Activated naive CD4-positive, alpha-beta T cell treated with anti-CD3 and anti-CD28 coated beads, Interleukin-2, amount 50 U/mL, for 24 hours (primary cell): ENCODE data around the gene TGFB1I1.
"Not testable (repeated sequence)": the region's sequence is repeated elsewhere in the genome, so short reads cannot be mapped to it uniquely, and the experiment has no call there.

Experiments used
- H3K27ac Mint-ChIP-seq: one replicate; pipeline ENCODE4 v1.8.0; 2021; ENCODE audit warnings: mild to moderate bottlenecking, mixed read lengths
- H3K27me3 Mint-ChIP-seq: one replicate; pipeline ENCODE4 v1.8.0; 2021; ENCODE audit warnings: mixed read lengths
- H3K36me3 Mint-ChIP-seq: one replicate; pipeline ENCODE4 v1.8.0; 2021; ENCODE audit warnings: mixed read lengths
- H3K4me1 Mint-ChIP-seq: one replicate; pipeline ENCODE4 v1.8.0; 2021; ENCODE audit warnings: mixed read lengths
- H3K4me3 Mint-ChIP-seq: one replicate; pipeline ENCODE4 v1.8.0; 2021; ENCODE audit warnings: mild to moderate bottlenecking, mixed read lengths
- H3K9me3 Mint-ChIP-seq: one replicate; pipeline ENCODE4 v1.8.0; 2021; ENCODE audit warnings: mixed read lengths

The TGFB1I1 gene

GRCh38 chr16:31474773-31475738 lies 3.1 kb downstream of the TGFB1I1 start:
- H3K36me3 Mint-ChIP-seq, result no peaks in the 10 kb centered on the region
- H3K4me1 Mint-ChIP-seq, result peaks cover 20% of the 10 kb centered on the region
- H3K4me3 Mint-ChIP-seq, result no peak overlapping the region
- H3K27me3 Mint-ChIP-seq, result peaks cover 16% of the 10 kb centered on the region
- H3K9me3 Mint-ChIP-seq, result no peaks in the 10 kb centered on the region
- no peak overlapping the region for H3K27ac Mint-ChIP-seq

DNA sequence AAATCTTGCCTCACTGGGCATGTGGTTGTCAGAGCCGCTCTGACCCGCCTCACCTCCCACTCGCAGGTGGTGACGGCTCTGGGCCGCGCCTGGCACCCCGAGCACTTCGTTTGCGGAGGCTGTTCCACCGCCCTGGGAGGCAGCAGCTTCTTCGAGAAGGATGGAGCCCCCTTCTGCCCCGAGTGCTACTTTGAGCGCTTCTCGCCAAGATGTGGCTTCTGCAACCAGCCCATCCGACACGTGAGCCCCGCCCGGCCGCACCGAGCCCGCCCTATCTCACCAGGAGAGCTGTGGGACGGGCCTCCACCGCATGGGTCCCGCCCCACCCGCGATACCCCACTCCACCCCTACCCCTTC lies 4.0 kb downstream of the TGFB1I1 start:
- Mint-ChIP-seq H3K27ac (no peak overlapping the region), H3K36me3 (no peaks in the 10 kb centered on the region), H3K4me3 (peak overlapping the region; percentile 77), H3K4me1 (peaks cover 20% of the 10 kb centered on the region), H3K27me3 (peaks cover 16% of the 10 kb centered on the region), H3K9me3 (no peaks in the 10 kb centered on the region)

GRCh38 chr16:31476303-31477219 lies 4.6 kb downstream of the TGFB1I1 start:
- H3K4me3 Mint-ChIP-seq, result peak overlapping the region; percentile 77
- peaks cover 10% of the 10 kb centered on the region for H3K27me3 Mint-ChIP-seq
- peaks cover 20% of the 10 kb centered on the region for H3K4me1 Mint-ChIP-seq
- no peaks in the 10 kb centered on the region for H3K36me3 Mint-ChIP-seq
- H3K9me3 Mint-ChIP-seq, result no peaks in the 10 kb centered on the region
- no peak overlapping the region for H3K27ac Mint-ChIP-seq

DNA sequence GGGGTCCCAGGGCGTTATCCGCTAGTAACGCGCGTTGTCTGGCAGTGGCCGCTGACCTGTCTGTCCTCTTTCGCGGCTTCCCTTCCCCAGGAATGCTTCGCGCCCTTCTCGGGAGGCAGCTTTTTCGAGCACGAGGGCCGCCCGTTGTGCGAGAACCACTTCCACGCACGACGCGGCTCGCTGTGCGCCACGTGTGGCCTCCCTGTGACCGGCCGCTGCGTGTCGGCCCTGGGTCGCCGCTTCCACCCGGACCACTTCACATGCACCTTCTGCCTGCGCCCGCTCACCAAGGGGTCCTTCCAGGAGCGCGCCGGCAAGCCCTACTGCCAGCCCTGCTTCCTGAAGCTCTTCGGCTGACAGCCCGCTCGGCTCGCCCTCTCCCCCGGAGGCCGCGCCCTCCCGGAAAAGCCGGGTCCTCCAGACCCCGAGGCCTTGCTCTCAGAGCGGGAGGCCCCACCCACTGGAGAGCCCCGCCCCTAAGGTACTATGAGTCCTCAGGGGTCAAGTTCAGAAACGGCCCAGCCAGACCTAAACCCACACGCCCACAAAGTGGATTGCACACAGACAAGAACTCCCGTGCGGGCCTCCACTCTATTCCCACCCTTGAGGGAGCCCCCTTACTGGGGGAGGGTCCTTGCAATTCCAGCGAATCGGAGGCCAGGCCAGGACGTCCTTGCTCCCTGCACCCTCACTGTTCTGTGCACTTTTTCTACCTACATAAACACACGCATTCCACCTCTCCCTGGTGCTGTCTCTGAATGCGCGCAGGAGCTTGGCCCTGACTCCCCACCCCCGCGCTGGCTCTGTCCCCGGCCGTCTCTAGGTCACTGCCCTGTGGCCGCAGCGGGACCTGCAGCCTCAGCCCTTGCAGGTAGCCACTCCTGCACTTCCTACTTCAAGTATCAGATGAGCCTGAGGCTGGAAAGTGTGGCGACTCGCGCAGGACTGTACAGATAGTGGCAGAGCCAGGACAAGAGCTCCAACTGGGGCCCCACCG lies 5.6 kb downstream of the TGFB1I1 start:
- Mint-ChIP-seq H3K9me3 (no peaks in the 10 kb centered on the region), H3K36me3 (no peaks in the 10 kb centered on the region), H3K27ac (peak overlapping the region; percentile 14), H3K27me3 (peaks cover 7% of the 10 kb centered on the region), H3K4me3 (peak overlapping the region; percentile 72), H3K4me1 (peaks cover 17% of the 10 kb centered on the region)

GRCh38 chr16:31478956-31479355 lies 7.0 kb downstream of the TGFB1I1 start:
- no peaks in the 10 kb centered on the region for H3K9me3 Mint-ChIP-seq
- H3K4me3 Mint-ChIP-seq, result no peak overlapping the region
- H3K36me3 Mint-ChIP-seq, result no peaks in the 10 kb centered on the region
- no peaks in the 10 kb centered on the region for H3K27me3 Mint-ChIP-seq
- no peak overlapping the region for H3K27ac Mint-ChIP-seq
- peaks cover 14% of the 10 kb centered on the region for H3K4me1 Mint-ChIP-seq

- no peak overlapping the region for H3K4me3 Mint-ChIP-seq
- H3K27me3 Mint-ChIP-seq, result no peaks in the 10 kb centered on the region
- peaks cover 14% of the 10 kb centered on the region for H3K4me1 Mint-ChIP-seq
- H3K36me3 Mint-ChIP-seq, result no peaks in the 10 kb centered on the region
- no peaks in the 10 kb centered on the region for H3K9me3 Mint-ChIP-seq
- H3K27ac Mint-ChIP-seq, result peak overlapping the region; percentile 30
Measured at GRCh38 chr16:31479751-31480150, 7.8 kb downstream of the TGFB1I1 start.

- no peaks in the 10 kb centered on the region for H3K36me3 Mint-ChIP-seq
- no peak overlapping the region for H3K27ac Mint-ChIP-seq
- H3K27me3 Mint-ChIP-seq, result no peaks in the 10 kb centered on the region
- no peak overlapping the region for H3K4me3 Mint-ChIP-seq
- H3K4me1 Mint-ChIP-seq, result peaks cover 16% of the 10 kb centered on the region
- H3K9me3 Mint-ChIP-seq, result no peaks in the 10 kb centered on the region
Measured at GRCh38 chr16:31480851-31481536, 9.0 kb downstream of the TGFB1I1 start.

DNA sequence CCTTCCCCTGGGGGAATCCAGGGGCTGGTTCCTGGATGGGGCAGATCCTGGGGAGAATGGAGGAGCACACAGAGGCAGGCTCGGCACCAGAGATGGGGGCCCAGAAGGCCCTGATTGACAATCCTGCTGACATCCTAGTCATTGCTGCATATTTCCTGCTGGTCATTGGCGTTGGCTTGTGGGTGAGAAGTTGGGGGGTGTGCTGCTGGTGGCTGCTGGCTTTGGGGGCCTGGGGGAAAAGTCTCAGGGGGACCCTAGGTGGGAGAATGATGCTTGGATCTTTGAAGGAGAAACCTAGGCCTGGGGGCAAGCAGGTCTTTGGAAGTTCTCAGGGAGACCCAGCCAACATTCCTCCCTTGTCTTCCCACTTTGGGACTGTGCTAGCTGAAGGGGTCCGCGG lies 11.1 kb downstream of the TGFB1I1 start, which contains the start of gene SLC5A2:
Gene SLC5A2 (plus strand): TSS at position 43 of the 400 bp plus-strand sequence. CDS start 14 bp downstream, at position 57.
- H3K4me3 Mint-ChIP-seq, result no peak within 1 kb of the TSS
- H3K4me1 Mint-ChIP-seq, result peaks cover 16% of the 10 kb centered on the region
- no peaks in the 10 kb centered on the region for H3K9me3 Mint-ChIP-seq
- no peak within 1 kb of the TSS for H3K27ac Mint-ChIP-seq
- H3K27me3 Mint-ChIP-seq, result no peaks in the 10 kb centered on the region
- no peaks in the 10 kb centered on the region for H3K36me3 Mint-ChIP-seq

- not testable (repeated sequence) for H3K27ac Mint-ChIP-seq, H3K27me3 Mint-ChIP-seq, H3K4me3 Mint-ChIP-seq, H3K36me3 Mint-ChIP-seq, H3K9me3 Mint-ChIP-seq
- H3K4me1 Mint-ChIP-seq, result peaks cover 13% of the 10 kb centered on the region
Measured at GRCh38 chr16:31484048-31484447, 12.1 kb downstream of the TGFB1I1 start.

DNA sequence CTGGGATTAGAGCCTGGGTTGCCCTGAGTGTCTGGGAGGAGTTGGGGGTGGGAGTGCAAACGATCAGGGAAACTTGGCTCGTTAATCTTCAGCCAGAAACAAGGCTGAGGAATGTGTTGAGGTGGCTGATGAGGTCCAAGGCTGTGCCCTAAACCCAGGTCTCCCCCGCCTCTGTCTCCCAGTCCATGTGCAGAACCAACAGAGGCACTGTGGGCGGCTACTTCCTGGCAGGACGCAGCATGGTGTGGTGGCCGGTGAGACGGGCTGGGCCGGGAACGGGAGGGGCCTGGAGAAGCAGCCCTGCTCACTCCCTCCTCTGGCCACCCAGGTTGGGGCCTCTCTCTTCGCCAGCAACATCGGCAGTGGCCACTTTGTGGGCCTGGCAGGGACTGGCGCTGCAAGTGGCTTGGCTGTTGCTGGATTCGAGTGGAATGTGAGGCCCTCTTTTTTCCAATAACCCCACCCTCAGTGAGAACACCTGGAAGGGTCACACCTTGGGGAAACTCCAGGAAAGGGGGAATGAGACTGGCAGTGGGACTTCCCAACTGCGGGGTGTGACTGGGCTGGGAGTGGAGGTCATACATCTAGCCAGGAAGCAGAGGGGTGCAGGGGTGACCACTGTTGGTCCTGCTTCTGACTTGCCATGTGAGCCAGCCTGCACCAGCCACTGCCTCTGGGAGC lies 12.7 kb downstream of the TGFB1I1 start:
- no peak overlapping the region for H3K4me3 Mint-ChIP-seq
- H3K4me1 Mint-ChIP-seq, result peaks cover 13% of the 10 kb centered on the region
- H3K9me3 Mint-ChIP-seq, result no peaks in the 10 kb centered on the region
- no peak overlapping the region for H3K27ac Mint-ChIP-seq
- no peaks in the 10 kb centered on the region for H3K27me3 Mint-ChIP-seq
- no peaks in the 10 kb centered on the region for H3K36me3 Mint-ChIP-seq

DNA sequence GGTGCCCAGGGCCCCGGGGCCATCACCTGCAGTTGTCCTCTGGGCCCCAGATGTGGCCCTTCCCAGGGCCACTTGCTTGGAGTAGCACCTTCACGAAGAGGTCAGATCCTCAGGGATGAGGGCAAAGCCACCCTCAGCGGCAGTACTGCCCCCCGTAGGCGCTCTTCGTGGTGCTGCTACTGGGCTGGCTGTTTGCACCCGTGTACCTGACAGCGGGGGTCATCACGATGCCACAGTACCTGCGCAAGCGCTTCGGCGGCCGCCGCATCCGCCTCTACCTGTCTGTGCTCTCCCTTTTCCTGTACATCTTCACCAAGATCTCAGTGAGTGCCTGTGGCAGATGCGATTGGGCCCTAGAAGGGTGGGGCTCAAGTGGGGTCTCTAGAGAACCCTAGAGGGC lies 13.6 kb downstream of the TGFB1I1 start:
- no peaks in the 10 kb centered on the region for H3K36me3 Mint-ChIP-seq
- H3K4me1 Mint-ChIP-seq, result peaks cover 13% of the 10 kb centered on the region
- no peak overlapping the region for H3K27ac Mint-ChIP-seq
- no peak overlapping the region for H3K4me3 Mint-ChIP-seq
- no peaks in the 10 kb centered on the region for H3K9me3 Mint-ChIP-seq
- no peaks in the 10 kb centered on the region for H3K27me3 Mint-ChIP-seq

DNA sequence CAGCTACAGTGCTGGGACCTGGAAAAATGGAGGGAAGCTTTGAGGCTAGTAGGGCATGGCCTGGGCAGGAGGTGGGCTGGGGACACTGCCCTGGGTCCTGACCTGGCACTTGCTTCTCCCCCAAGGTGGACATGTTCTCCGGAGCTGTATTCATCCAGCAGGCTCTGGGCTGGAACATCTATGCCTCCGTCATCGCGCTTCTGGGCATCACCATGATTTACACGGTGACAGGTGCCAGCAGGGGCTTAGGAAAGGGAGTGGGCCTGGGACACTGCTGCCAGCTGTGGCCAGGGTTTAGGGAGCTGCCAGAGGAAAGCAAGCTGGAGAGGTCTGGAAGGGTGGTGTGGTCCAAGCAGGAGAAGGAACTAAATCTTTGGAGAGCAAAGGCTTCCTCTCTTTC lies 14.1 kb downstream of the TGFB1I1 start:
- H3K36me3 Mint-ChIP-seq, result no peaks in the 10 kb centered on the region
- peaks cover 13% of the 10 kb centered on the region for H3K4me1 Mint-ChIP-seq
- no peaks in the 10 kb centered on the region for H3K9me3 Mint-ChIP-seq
- H3K27me3 Mint-ChIP-seq, result no peaks in the 10 kb centered on the region
- peak overlapping the region; percentile 90 for H3K4me3 Mint-ChIP-seq
- H3K27ac Mint-ChIP-seq, result no peak overlapping the region

- Mint-ChIP-seq H3K4me3 (peak overlapping the region; percentile 90), H3K27me3 (no peaks in the 10 kb centered on the region), H3K4me1 (peaks cover 13% of the 10 kb centered on the region), H3K36me3 (no peaks in the 10 kb centered on the region), H3K27ac (no peak overlapping the region), H3K9me3 (no peaks in the 10 kb centered on the region)
Measured at GRCh38 chr16:31487071-31487719, 15.2 kb downstream of the TGFB1I1 start.
